HG03378 (cell line): ENCODE data around the gene C10orf120.

Experiments
- ATAC-seq: cut with Tn5 transposase; IDR thresholded peaks from one replicate; pipeline ENCODE4 v1.9.1; 2021; ENCODE audit warnings: mild to moderate bottlenecking, moderate library complexity; ENCODE audit not compliant: unreplicated experiment

C10orf120 gene

GRCh38 chr10:122703483-122704448 is 4.1 kb upstream of the C10orf120 start:
- ATAC-seq, result no peak

GRCh38 chr10:122702275-122702674 is 2.6 kb upstream of the C10orf120 start:
- ATAC-seq, result no peak

- no peak for ATAC-seq
These were observed 2.0 kb upstream of the C10orf120 start for GRCh38 chr10:122701652-122702051.

- no peak for ATAC-seq
These were observed 3.0 kb downstream of the C10orf120 start for GRCh38 chr10:122696687-122697086.

GRCh38 chr10:122692744-122693143 is 6.9 kb downstream of the C10orf120 start:
- ATAC-seq, result no peak

GRCh38 chr10:122689146-122689820 is 10.4 kb downstream of the C10orf120 start:
- no peak for ATAC-seq

GRCh38 chr10:122688293-122688989 is 11.2 kb downstream of the C10orf120 start:
- ATAC-seq, result no peak

- ATAC-seq, result no peak
These were observed 17.1 kb downstream of the C10orf120 start for GRCh38 chr10:122682522-122682921.

- no peak for ATAC-seq
These were observed 21.4 kb downstream of the C10orf120 start for GRCh38 chr10:122678266-122678665.

GRCh38 chr10:122675278-122675677 is 24.4 kb downstream of the C10orf120 start:
- ATAC-seq, result no peak

GRCh38 chr10:122674781-122675180 is 24.9 kb downstream of the C10orf120 start:
- ATAC-seq, result no peak

GRCh38 chr10:122673731-122674130 is 25.9 kb downstream of the C10orf120 start:
- ATAC-seq, result no peak

- no peak for ATAC-seq
These were observed 26.4 kb downstream of the C10orf120 start for GRCh38 chr10:122673269-122673668.

GRCh38 chr10:122672655-122673054 is 27.0 kb downstream of the C10orf120 start:
- ATAC-seq, result no peak

- no peak for ATAC-seq
These were observed 28.3 kb downstream of the C10orf120 start for GRCh38 chr10:122671355-122671754.

- ATAC-seq, result no peak
These were observed 29.8 kb downstream of the C10orf120 start for GRCh38 chr10:122669842-122670241.

- ATAC-seq, result no peak
These were observed 30.6 kb downstream of the C10orf120 start for GRCh38 chr10:122669045-122669444.

- no peak for ATAC-seq
These were observed 33.7 kb downstream of the C10orf120 start for GRCh38 chr10:122665946-122666345.

GRCh38 chr10:122665329-122665860 is 34.3 kb downstream of the C10orf120 start:
- ATAC-seq, result no peak

GRCh38 chr10:122664501-122664900 is 35.1 kb downstream of the C10orf120 start:
- no peak for ATAC-seq

GRCh38 chr10:122663516-122664130 is 36.0 kb downstream of the C10orf120 start:
- no peak for ATAC-seq
